Heart left ventricle (tissue), 13 donors: Measurements from ENCODE around the gene HPSE2.

Experiments used
- CTCF ChIP-seq, 12 donors: fragments of 200-600 bp; sonication (generic) in 4 of 12; IDR thresholded peaks; one replicate each; pipeline versions ENCODE4 v1.5.0 to v1.8.0; 2018 to 2022; ENCODE audit warnings: antibody characterized with exemption in 12 of 12, mild to moderate bottlenecking in 5 of 12
- POLR2A ChIP-seq, 2 donors: fragments of 450-650 bp; IDR thresholded peaks; one replicate each; pipeline ENCODE4 v1.6.1; 2017; ENCODE audit warnings: antibody characterized with exemption in 2 of 2, mild to moderate bottlenecking in 2 of 2, moderate library complexity in 2 of 2
- donor health status: ischemic (EF 13 %, LVEDD 7.1; RV severe dilation, severe dysfunction).
- donor health status: DM: no; HTN: yes; CAD: no.
- donor health status: DM: no; HTN: no; CAD: no.
- donor health status: ischemic (EF 25% LVEDD 6.9; RV normal size, moderate dysfunction).
- donor health status: ischemic (EF 25% LVEDD 5.7; RV mildly dilated, moderate dysfunction).
- donor health status: ischemic (EF 35%, LVEDD 5.7; RV mildly dilated, moderate dysfunction).
- donor health status: nonischemic (EF 11% LVEDD 7.7; RV severe dilation, severe dysfunction).
- donor health status: DM: yes; HTN: yes; CAD: no.
- donor health status: PGD.
- donor health status: ischemic (EF 29% LVEDD 5.4; RV normal size, mild dysfunction).
- donor health status: nonischemic (EF 23%, LVEDD 6.1; RV moderate dilation, normal function).

GRCh38 chr10:98696516-98696915 is 539.1 kb downstream of the HPSE2 start:
- TF ChIP-seq CTCF (IDR thresholded peaks at IDR 0.05), result no peak
- TF ChIP-seq POLR2A (IDR thresholded peaks at IDR 0.05), result no peak
